Measurements from ENCODE around the gene HSF5. TPM values are rescaled to one million over a fixed set of nuclear protein-coding genes. Genes with fewer than 3 reads are reported as not detected.

Gene HSF5, protein sequence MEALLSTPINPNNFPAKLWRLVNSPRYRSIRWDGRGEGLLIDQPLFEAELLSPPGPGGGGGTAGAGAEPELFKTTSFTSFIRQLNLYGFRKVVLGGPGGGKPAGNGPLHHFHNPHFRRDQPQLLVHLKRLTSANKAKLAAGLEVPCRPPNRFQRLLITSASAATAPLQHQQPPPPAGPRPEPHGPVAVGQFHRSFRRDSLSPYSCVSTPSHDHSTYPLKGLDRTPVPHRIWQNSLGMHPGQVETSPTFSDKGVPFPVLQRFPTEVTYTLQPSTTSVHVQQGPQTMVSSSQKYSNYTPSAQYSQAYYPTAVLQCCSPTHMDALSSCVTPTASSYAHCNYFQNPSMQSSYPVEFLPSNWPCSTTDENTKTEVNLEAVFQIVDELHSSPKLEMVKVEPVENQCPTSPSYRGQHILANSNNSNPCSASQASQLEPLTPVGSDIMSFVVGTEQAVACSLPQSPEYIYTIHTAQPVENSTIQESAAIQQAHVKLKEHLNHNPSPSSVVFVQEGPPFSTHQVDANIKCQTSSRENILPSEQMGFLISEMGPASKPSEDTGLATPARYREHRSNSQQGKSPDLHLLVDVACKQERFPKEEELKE
- not detected for total RNA-seq

DNA sequence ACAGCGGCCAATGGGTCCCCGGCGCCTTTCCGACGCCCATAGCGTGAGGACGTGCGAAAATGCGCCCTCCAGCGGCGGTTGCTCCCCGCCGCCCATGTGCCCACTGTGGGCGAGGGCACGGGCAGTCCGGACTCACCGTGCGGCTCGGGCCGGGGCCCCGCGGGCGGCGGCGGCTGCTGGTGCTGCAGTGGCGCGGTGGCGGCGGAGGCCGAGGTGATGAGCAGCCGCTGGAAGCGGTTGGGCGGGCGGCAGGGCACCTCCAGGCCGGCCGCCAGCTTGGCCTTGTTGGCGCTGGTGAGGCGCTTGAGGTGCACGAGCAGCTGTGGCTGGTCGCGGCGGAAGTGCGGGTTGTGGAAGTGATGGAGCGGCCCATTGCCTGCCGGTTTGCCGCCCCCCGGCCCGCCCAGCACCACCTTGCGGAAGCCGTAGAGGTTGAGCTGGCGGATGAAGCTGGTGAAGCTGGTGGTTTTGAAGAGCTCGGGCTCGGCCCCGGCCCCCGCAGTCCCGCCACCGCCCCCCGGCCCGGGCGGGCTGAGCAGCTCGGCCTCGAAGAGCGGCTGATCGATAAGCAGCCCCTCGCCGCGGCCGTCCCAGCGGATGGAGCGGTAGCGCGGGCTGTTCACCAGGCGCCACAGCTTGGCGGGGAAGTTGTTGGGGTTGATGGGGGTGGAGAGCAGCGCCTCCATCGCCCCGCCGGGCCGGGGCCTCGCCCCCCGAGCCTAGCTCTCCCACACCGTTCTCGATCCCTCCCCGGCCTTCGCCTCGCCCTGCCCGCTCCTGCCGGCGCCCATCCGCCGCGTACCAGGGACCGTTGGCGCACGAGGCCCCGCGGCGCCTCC is at the start of gene HSF5:
TSS of gene HSF5 (minus strand) at position 820 of the 839 bp plus-strand sequence. CDS start at position 686, 134 bp downstream.
- TF ChIP-seq POLR2A (IDR thresholded peaks at IDR 0.05): no peak
- TF ChIP-seq CTCF (IDR thresholded peaks at IDR 0.05 in 4 of 5, conservative IDR thresholded peaks at IDR 0.05 in 1 of 5): no peak
- Histone ChIP-seq H3K36me3 (peaks cover 0 to 39% of the 10 kb centered on the region in 2 donors), H3K27ac (no peak within 1 kb of the TSS), H3K27me3 (no peaks in the 10 kb centered on the region), H3K4me3 (no peak within 1 kb of the TSS), H3K9me3 (no peaks in the 10 kb centered on the region), H3K4me1 (no peaks in the 10 kb centered on the region)
- no peak for ATAC-seq
- in situ Hi-C loops (cut with MboI; ENCODE audit: low sequenced_read_pairs in 4 of 4): no loop called here
- DNase-seq: no peak
- intact Hi-C loops (cut with DNase I; ENCODE audit: low total_unique reads): no loop called here

- no peak overlapping the region for H3K4me3 ChIP-seq
- H3K27me3 ChIP-seq: no peaks in the 10 kb centered on the region
- in situ Hi-C loops (cut with MboI; ENCODE audit: low sequenced_read_pairs in 4 of 4): no loop called here
- peaks cover 3 to 4% of the 10 kb centered on the region in 2 donors for H3K4me1 ChIP-seq
- no peak overlapping the region for H3K27ac ChIP-seq
- no peaks in the 10 kb centered on the region for H3K36me3 ChIP-seq
- intact Hi-C loops (cut with DNase I; ENCODE audit: low total_unique reads): no loop called here
- TF ChIP-seq POLR2A (IDR thresholded peaks at IDR 0.05) (no peak), CTCF (IDR thresholded peaks at IDR 0.05 in 4 of 5, conservative IDR thresholded peaks at IDR 0.05 in 1 of 5) (no peak)
- DNase-seq (no peak), ATAC-seq (no peak)
- H3K9me3 ChIP-seq: no peaks in the 10 kb centered on the region
These were observed 49.1 kb upstream of the HSF5 start for GRCh38 chr17:58537266-58537665.

GRCh38 chr17:58536542-58536941 is 48.3 kb upstream of the HSF5 start:
- H3K4me3 ChIP-seq: no peak overlapping the region
- H3K27ac ChIP-seq: no peak overlapping the region
- peaks cover 6 to 7% of the 10 kb centered on the region in 2 donors for H3K4me1 ChIP-seq
- H3K27me3 ChIP-seq: no peaks in the 10 kb centered on the region
- intact Hi-C loops (cut with DNase I; ENCODE audit: low total_unique reads) (no loop called here), in situ Hi-C loops (cut with MboI; ENCODE audit: low sequenced_read_pairs in 4 of 4) (no loop called here)
- H3K36me3 ChIP-seq: no peaks in the 10 kb centered on the region
- no peaks in the 10 kb centered on the region for H3K9me3 ChIP-seq
- no peak for DNase-seq
- TF ChIP-seq POLR2A (IDR thresholded peaks at IDR 0.05) (no peak), CTCF (IDR thresholded peaks at IDR 0.05 in 4 of 5, conservative IDR thresholded peaks at IDR 0.05 in 1 of 5) (no peak)
- no peak for ATAC-seq

DNA sequence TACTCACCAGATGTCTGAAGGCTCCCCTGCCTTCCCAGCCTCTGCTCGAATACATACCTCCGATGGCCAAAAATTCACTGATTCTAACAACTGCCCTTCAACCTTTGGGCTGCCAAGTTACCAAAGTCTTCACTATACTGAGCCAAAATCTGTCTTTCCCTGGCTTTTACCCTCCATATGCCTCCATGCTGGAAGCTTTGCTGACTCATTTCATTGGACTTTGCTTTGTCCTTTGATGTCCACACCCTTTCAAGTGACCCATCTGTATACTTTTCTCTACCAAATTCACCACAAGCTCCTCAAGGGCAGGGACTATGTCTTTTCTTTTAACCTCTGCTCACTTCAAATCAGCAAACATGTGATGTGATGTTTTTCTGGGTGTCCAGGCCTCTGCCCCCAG is 47.2 kb upstream of the HSF5 start:
- in situ Hi-C loops (cut with MboI; ENCODE audit: low sequenced_read_pairs in 4 of 4): no loop called here
- no peaks in the 10 kb centered on the region for H3K27me3 ChIP-seq

More for the DNA sequence above, 47.2 kb upstream of the HSF5 start:
- DNase-seq (no peak), ATAC-seq (peak in 1 of 2 donors; percentile 6)
- no peaks in the 10 kb centered on the region for H3K36me3 ChIP-seq
- intact Hi-C loops (cut with DNase I; ENCODE audit: low total_unique reads): no loop called here
- H3K9me3 ChIP-seq: no peaks in the 10 kb centered on the region
- peaks cover 6 to 7% of the 10 kb centered on the region in 2 donors for H3K4me1 ChIP-seq
- no peak overlapping the region for H3K4me3 ChIP-seq
- TF ChIP-seq POLR2A (IDR thresholded peaks at IDR 0.05): no peak
- no peak for TF ChIP-seq CTCF (IDR thresholded peaks at IDR 0.05 in 4 of 5, conservative IDR thresholded peaks at IDR 0.05 in 1 of 5)
- H3K27ac ChIP-seq: no peak overlapping the region
